ENCODE data around the gene ADAMTSL3. TPM values are rescaled to one million over a fixed set of nuclear protein-coding genes. Genes with fewer than 3 reads are reported as not detected.

The ADAMTSL3 gene
- polyA plus RNA-seq, 1 donor from 2014 or later: 0.51 TPM

DNA sequence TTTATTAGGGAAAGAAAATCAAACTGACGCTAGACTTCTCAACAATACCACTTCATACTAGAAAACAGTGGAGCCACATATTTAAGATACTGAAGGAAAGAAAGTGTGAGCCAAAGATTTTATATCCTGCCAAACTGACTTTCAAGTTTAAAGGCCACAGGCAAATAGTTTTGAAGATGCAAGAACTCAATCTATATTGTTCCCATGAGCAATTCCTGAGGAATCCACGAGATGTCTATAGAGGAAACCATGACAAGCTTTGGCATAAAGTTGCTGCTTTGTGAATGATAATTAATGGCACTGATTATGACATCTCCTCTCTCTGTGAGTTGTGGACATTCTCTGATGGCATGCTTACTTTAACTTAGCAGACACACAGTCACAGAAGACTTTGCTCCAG lies 305.6 kb downstream of the ADAMTSL3 start:
- Histone ChIP-seq H3K4me3 (ENCODE audit: low read length) (no peak overlapping the region), H4K20me1 (ENCODE audit: insufficient read depth) (no peaks in the 10 kb centered on the region), H2AFZ (ENCODE audit: low read depth, low read length) (no peak overlapping the region), H3K9me3 (ENCODE audit: low read length) (no peaks in the 10 kb centered on the region), H3F3A (ENCODE audit: insufficient read depth, low read length, poor library complexity, severe bottlenecking) (no peaks in the 10 kb centered on the region), H3K36me3 (ENCODE audit: insufficient read depth, low read length) (no peaks in the 10 kb centered on the region), H3K9me2 (ENCODE audit: insufficient read depth, low read length) (no peaks in the 10 kb centered on the region), H3K27ac (ENCODE audit: low read length) (no peak overlapping the region), H3K4me2 (ENCODE audit: low read length) (no peak overlapping the region), H3K9ac (ENCODE audit: low read length) (no peak overlapping the region), H3K79me2 (replicated peaks; ENCODE audit: insufficient read depth, low read length) (no peaks in the 10 kb centered on the region), H3K27me3 (ENCODE audit: insufficient read depth, low read depth, low read length) (no peaks in the 10 kb centered on the region)
- no peak for TF ChIP-seq RAD21 (conservative IDR thresholded peaks at IDR 0.05)
- TF ChIP-seq SMC3 (conservative IDR thresholded peaks at IDR 0.05; ENCODE audit: poor library complexity): no peak
- TF ChIP-seq POLR2AphosphoS5 (IDR thresholded peaks at IDR 0.05): no peak
- no peak for TF ChIP-seq TAF1 (IDR thresholded peaks at IDR 0.05; ENCODE audit: low read depth)
- TF ChIP-seq MXI1 (conservative IDR thresholded peaks at IDR 0.05; ENCODE audit: poor library complexity, severe bottlenecking): no peak
- TF ChIP-seq, protein P1, sequence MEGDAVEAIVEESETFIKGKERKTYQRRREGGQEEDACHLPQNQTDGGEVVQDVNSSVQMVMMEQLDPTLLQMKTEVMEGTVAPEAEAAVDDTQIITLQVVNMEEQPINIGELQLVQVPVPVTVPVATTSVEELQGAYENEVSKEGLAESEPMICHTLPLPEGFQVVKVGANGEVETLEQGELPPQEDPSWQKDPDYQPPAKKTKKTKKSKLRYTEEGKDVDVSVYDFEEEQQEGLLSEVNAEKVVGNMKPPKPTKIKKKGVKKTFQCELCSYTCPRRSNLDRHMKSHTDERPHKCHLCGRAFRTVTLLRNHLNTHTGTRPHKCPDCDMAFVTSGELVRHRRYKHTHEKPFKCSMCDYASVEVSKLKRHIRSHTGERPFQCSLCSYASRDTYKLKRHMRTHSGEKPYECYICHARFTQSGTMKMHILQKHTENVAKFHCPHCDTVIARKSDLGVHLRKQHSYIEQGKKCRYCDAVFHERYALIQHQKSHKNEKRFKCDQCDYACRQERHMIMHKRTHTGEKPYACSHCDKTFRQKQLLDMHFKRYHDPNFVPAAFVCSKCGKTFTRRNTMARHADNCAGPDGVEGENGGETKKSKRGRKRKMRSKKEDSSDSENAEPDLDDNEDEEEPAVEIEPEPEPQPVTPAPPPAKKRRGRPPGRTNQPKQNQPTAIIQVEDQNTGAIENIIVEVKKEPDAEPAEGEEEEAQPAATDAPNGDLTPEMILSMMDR (IDR thresholded peaks at IDR 0.05; ENCODE audit: poor library complexity, severe bottlenecking): no peak
- no peak for TF ChIP-seq EP300 (conservative IDR thresholded peaks at IDR 0.05; ENCODE audit: poor library complexity, severe bottlenecking)
- TF ChIP-seq, protein P2, sequence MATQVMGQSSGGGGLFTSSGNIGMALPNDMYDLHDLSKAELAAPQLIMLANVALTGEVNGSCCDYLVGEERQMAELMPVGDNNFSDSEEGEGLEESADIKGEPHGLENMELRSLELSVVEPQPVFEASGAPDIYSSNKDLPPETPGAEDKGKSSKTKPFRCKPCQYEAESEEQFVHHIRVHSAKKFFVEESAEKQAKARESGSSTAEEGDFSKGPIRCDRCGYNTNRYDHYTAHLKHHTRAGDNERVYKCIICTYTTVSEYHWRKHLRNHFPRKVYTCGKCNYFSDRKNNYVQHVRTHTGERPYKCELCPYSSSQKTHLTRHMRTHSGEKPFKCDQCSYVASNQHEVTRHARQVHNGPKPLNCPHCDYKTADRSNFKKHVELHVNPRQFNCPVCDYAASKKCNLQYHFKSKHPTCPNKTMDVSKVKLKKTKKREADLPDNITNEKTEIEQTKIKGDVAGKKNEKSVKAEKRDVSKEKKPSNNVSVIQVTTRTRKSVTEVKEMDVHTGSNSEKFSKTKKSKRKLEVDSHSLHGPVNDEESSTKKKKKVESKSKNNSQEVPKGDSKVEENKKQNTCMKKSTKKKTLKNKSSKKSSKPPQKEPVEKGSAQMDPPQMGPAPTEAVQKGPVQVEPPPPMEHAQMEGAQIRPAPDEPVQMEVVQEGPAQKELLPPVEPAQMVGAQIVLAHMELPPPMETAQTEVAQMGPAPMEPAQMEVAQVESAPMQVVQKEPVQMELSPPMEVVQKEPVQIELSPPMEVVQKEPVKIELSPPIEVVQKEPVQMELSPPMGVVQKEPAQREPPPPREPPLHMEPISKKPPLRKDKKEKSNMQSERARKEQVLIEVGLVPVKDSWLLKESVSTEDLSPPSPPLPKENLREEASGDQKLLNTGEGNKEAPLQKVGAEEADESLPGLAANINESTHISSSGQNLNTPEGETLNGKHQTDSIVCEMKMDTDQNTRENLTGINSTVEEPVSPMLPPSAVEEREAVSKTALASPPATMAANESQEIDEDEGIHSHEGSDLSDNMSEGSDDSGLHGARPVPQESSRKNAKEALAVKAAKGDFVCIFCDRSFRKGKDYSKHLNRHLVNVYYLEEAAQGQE (IDR thresholded peaks at IDR 0.05; ENCODE audit: borderline replicate concordance): no peak
- no peak for TF ChIP-seq EZH2 (IDR thresholded peaks at IDR 0.05; ENCODE audit: borderline replicate concordance, insufficient read depth, low read length, poor library complexity, severe bottlenecking)

DNA sequence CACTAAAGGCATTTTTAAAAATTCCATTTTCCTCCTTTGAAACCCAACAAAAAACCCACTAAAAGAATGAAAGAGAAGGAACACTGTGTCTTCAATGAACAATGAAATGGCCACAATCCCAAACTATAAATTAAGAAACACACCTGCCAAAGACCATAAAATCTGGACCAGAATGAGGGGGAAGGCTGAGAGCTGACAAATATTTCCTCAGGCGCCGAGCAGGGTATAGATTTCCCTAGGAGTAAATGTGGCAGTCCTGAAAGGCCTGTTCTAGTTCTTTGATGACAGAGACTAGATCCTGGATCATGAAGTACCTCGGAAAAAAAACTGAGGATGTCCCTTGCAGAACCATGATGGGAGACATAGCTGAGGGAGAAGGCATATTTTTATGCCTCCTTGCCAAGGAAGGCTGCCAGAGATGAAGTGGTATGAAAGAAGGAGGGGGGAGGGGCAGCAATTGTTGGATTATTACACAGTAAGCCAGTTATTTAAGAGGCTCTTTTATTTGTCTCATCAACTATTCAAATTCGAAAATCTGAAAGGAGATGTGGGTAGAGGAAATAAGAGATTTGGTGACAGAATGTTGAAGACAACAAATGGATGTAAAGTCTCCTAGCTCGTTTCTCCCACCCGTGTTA lies 306.4 kb downstream of the ADAMTSL3 start:
- no peaks in the 10 kb centered on the region for H3K27me3 ChIP-seq (ENCODE audit: insufficient read depth, low read depth, low read length)
- no peaks in the 10 kb centered on the region for H3F3A ChIP-seq (ENCODE audit: insufficient read depth, low read length, poor library complexity, severe bottlenecking)
- no peaks in the 10 kb centered on the region for H3K9me2 ChIP-seq (ENCODE audit: insufficient read depth, low read length)
- no peaks in the 10 kb centered on the region for H3K79me2 ChIP-seq (replicated peaks; ENCODE audit: insufficient read depth, low read length)
- no peaks in the 10 kb centered on the region for H4K20me1 ChIP-seq (ENCODE audit: insufficient read depth)
- TF ChIP-seq MXI1 (conservative IDR thresholded peaks at IDR 0.05; ENCODE audit: poor library complexity, severe bottlenecking) (no peak), POLR2AphosphoS5 (IDR thresholded peaks at IDR 0.05) (no peak), TAF1 (IDR thresholded peaks at IDR 0.05; ENCODE audit: low read depth) (no peak), EZH2 (IDR thresholded peaks at IDR 0.05; ENCODE audit: borderline replicate concordance, insufficient read depth, low read length, poor library complexity, severe bottlenecking) (no peak), RAD21 (conservative IDR thresholded peaks at IDR 0.05) (no peak), SMC3 (conservative IDR thresholded peaks at IDR 0.05; ENCODE audit: poor library complexity) (no peak), EP300 (conservative IDR thresholded peaks at IDR 0.05; ENCODE audit: poor library complexity, severe bottlenecking) (no peak)
- TF ChIP-seq, protein P2 (IDR thresholded peaks at IDR 0.05; ENCODE audit: borderline replicate concordance): no peak
- TF ChIP-seq, protein P1 (IDR thresholded peaks at IDR 0.05; ENCODE audit: poor library complexity, severe bottlenecking): no peak
- no peak overlapping the region for H3K4me3 ChIP-seq (ENCODE audit: low read length)
- H3K9ac ChIP-seq (ENCODE audit: low read length): no peak overlapping the region
- no peak overlapping the region for H2AFZ ChIP-seq (ENCODE audit: low read depth, low read length)
- H3K27ac ChIP-seq (ENCODE audit: low read length): no peak overlapping the region
- no peak overlapping the region for H3K4me2 ChIP-seq (ENCODE audit: low read length)
- H3K36me3 ChIP-seq (ENCODE audit: insufficient read depth, low read length): no peaks in the 10 kb centered on the region
- H3K9me3 ChIP-seq (ENCODE audit: low read length): no peaks in the 10 kb centered on the region

All from neural cell (in vitro differentiated cells).